ENCODE results near the gene FOXN3.

The FOXN3 gene

DNA sequence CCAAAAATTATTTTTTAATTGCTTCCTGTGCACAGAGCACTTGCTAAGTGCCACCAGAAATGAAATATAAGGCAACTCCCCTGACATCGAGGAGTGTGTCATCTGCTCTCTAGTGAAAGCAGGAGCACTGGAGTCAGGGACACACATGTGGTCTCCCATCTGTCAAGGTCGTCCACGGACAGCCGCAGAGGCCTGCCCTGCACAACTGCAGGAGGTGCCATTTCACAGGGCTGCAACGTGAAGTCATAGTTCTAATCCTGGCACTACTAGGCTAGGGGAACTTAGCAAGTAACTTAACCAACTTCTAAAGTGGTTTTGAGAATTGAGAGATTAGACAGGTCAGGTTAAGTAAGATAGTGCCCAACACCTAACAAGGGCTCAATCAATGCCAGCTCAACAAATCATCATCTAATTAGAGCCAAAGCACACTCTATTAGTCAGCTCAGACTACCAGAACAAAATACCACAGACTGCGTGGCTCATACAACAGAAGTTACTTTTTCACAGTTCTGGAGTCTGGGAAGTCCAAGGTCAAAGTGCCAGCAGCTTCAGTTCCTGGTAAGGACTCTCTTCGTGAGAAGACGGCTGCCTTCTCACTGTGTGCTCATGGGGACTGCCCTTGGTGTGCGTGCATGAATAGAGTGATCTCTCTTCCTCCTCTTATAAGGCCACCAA, 30.7 kb downstream of the FOXN3 start:
- ChIA-PET CTCF (no interaction called here), POLR2A (no interaction called here)
- TF ChIP-seq FOXM1 (IDR thresholded peaks at IDR 0.05; ENCODE audit: borderline replicate concordance) (no peak), NFRKB (IDR thresholded peaks at IDR 0.05) (no peak), FOXK2 (IDR thresholded peaks at IDR 0.05) (no peak), LEF1 (IDR thresholded peaks at IDR 0.05; ENCODE audit: borderline replicate concordance) (no peak), HDGF (IDR thresholded peaks at IDR 0.05; ENCODE audit: borderline replicate concordance) (no peak), SP1 (IDR thresholded peaks at IDR 0.05) (no peak)
- DNase-seq (ENCODE audit: extremely low spot score), result no peak

DNA sequence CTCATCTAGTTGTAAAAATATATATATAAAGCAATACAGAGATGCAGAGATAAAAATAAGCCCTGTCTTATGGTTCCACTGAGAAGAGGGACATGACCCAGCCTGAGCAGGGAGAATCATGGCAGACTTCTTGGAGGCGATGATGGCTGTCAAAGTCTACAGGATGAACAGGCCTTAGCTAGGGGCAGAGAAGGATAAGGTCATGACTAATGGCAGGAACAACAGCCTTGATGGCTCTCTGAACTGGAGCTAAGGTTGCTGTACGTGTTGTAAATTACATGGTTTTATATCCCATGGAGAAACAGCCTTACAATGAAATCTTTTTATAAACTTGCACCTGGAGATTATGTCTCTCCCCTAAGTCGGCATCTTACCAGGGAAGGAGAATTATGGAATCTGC, 32.4 kb downstream of the FOXN3 start:
- POLR2A ChIA-PET, result no interaction called here

DNA sequence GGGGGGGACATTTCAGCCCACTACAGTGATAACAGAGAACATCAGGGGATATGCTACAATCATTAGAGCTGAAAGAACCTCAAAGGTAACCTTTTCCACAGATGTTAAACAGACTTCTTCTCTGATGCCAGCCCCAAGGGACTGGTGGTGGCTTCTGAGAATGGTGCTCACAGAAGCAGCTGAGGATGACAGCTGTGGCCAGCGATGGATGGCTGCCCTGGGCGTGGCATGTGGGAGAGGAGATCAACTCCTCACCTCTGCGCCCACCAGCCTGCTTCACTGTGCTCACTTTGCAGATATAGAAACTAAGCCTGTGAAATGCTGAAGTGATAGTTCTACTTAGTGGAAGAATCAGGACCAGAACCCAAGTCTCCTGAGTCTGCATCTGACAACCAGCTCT, 33.0 kb downstream of the FOXN3 start:
- DNase-seq (ENCODE audit: extremely low spot score), result no peak
- CTCF ChIA-PET, result no interaction called here
- POLR2A ChIA-PET, result no interaction called here

More for the DNA sequence above, 32.4 kb downstream of the FOXN3 start:
- TF ChIP-seq, protein P1, sequence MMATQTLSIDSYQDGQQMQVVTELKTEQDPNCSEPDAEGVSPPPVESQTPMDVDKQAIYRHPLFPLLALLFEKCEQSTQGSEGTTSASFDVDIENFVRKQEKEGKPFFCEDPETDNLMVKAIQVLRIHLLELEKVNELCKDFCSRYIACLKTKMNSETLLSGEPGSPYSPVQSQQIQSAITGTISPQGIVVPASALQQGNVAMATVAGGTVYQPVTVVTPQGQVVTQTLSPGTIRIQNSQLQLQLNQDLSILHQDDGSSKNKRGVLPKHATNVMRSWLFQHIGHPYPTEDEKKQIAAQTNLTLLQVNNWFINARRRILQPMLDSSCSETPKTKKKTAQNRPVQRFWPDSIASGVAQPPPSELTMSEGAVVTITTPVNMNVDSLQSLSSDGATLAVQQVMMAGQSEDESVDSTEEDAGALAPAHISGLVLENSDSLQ (IDR thresholded peaks at IDR 0.05), result no peak
- TF ChIP-seq NFRKB (IDR thresholded peaks at IDR 0.05) (no peak), SP1 (IDR thresholded peaks at IDR 0.05) (no peak), L3MBTL2 (conservative IDR thresholded peaks at IDR 0.05) (no peak), TARDBP (IDR thresholded peaks at IDR 0.05) (no peak), HDGF (IDR thresholded peaks at IDR 0.05; ENCODE audit: borderline replicate concordance) (no peak), ZNF384 (IDR thresholded peaks at IDR 0.05) (no peak), ELF4 (IDR thresholded peaks at IDR 0.05) (no peak), FOXA1 (IDR thresholded peaks at IDR 0.05) (no peak), FOXM1 (IDR thresholded peaks at IDR 0.05; ENCODE audit: borderline replicate concordance) (no peak), ARNT (IDR thresholded peaks at IDR 0.05) (no peak), LEF1 (IDR thresholded peaks at IDR 0.05; ENCODE audit: borderline replicate concordance) (no peak), CTBP1 (IDR thresholded peaks at IDR 0.05; ENCODE audit: borderline replicate concordance) (no peak), FOXK2 (IDR thresholded peaks at IDR 0.05) (no peak), SUZ12 (IDR thresholded peaks at IDR 0.05) (no peak), BHLHE40 (IDR thresholded peaks at IDR 0.05; ENCODE audit: borderline replicate concordance) (no peak)
- DNase-seq (ENCODE audit: extremely low spot score), result no peak
- CTCF ChIA-PET, result no interaction called here

DNA sequence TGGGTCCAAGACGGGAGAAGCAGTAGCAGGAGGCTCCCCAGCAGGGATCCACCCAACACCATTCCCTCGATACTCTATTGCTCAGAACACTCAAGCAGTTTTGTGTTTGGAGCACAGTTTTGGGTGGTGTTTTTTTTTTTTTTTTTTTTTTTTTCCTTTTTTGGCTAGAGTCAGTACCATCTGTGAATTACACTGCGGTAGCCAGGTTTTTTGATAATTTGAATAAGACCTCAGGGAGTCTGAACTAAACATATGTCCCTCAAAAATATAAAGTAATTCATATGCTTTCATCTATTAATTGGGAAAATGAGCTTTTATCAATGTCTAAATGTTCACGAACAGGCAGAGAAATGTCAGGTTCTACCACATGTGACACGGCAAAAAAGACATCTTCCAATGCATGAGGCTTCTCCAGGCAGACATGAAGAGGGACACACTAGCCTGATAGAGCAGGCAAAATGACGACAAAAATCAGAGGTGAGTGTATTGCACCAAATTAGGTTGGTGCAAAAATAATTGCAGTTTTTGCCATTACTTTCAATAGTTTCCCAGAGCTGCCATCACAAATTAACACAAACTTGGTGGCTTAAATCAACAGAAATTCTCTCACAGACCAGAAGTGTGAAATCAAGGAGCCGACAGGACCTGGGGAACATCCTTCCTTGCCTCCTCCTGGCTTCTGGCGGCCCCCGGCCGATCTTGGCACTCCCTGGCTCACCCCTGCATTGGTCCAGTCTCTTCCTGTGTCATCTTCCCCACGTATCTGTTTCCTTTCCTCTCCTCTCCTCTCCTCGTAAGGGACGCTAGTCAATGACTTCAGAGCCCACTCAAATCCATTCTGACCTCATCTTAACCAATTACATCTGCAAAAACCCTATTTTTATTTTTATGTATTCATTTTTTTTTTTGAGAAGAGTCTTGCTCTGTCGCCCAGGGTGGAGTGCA, 33.9 kb downstream of the FOXN3 start:
- POLR2A ChIA-PET, result no interaction called here
- DNase-seq (ENCODE audit: extremely low spot score), result no peak
- CTCF ChIA-PET, result no interaction called here
- no peak for TF ChIP-seq ARNT (IDR thresholded peaks at IDR 0.05)
- no peak for TF ChIP-seq CTBP1 (IDR thresholded peaks at IDR 0.05; ENCODE audit: borderline replicate concordance)
- no peak for TF ChIP-seq SP1 (IDR thresholded peaks at IDR 0.05)
- no peak for TF ChIP-seq ZNF384 (IDR thresholded peaks at IDR 0.05)
- TF ChIP-seq, protein P1 (IDR thresholded peaks at IDR 0.05), result no peak
- no peak for TF ChIP-seq BHLHE40 (IDR thresholded peaks at IDR 0.05; ENCODE audit: borderline replicate concordance)
- TF ChIP-seq FOXK2 (IDR thresholded peaks at IDR 0.05), result no peak

More for the DNA sequence above, 33.0 kb downstream of the FOXN3 start:
- TF ChIP-seq ZNF384 (IDR thresholded peaks at IDR 0.05), result no peak
- TF ChIP-seq ELF4 (IDR thresholded peaks at IDR 0.05), result no peak
- no peak for TF ChIP-seq FOXA1 (IDR thresholded peaks at IDR 0.05)
- TF ChIP-seq FOXM1 (IDR thresholded peaks at IDR 0.05; ENCODE audit: borderline replicate concordance), result no peak
- no peak for TF ChIP-seq HDGF (IDR thresholded peaks at IDR 0.05; ENCODE audit: borderline replicate concordance)
- no peak for TF ChIP-seq BHLHE40 (IDR thresholded peaks at IDR 0.05; ENCODE audit: borderline replicate concordance)
- TF ChIP-seq L3MBTL2 (conservative IDR thresholded peaks at IDR 0.05), result no peak
- TF ChIP-seq ARNT (IDR thresholded peaks at IDR 0.05), result no peak
- no peak for TF ChIP-seq CTBP1 (IDR thresholded peaks at IDR 0.05; ENCODE audit: borderline replicate concordance)
- TF ChIP-seq LEF1 (IDR thresholded peaks at IDR 0.05; ENCODE audit: borderline replicate concordance), result no peak
- no peak for TF ChIP-seq SP1 (IDR thresholded peaks at IDR 0.05)
- TF ChIP-seq NFRKB (IDR thresholded peaks at IDR 0.05), result no peak
- no peak for TF ChIP-seq FOXK2 (IDR thresholded peaks at IDR 0.05)
- no peak for TF ChIP-seq TARDBP (IDR thresholded peaks at IDR 0.05)
- TF ChIP-seq, protein P1 (IDR thresholded peaks at IDR 0.05), result no peak

DNA sequence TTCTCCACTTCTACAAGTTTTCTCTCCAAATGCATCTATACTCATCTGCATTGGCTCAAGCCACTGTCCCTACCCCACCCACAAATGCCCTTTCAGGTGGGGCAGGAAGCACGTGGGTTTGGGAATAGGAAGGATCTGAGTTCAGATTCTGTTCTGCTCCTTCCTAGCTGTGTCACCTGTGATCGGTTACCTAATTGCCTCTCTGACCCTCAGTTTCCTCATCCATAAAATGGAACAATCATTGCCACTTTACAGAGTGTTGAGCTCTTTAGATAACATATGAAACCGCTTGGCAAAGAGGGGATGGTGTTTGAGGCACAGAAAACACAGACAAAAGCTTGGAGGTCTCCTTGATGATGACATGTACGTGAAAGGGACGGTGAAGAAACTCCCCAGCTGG, 34.5 kb downstream of the FOXN3 start:
- ChIA-PET POLR2A (no interaction called here), CTCF (no interaction called here)
- TF ChIP-seq L3MBTL2 (conservative IDR thresholded peaks at IDR 0.05) (no peak), ZNF384 (IDR thresholded peaks at IDR 0.05) (no peak), SUZ12 (IDR thresholded peaks at IDR 0.05) (no peak), CTBP1 (IDR thresholded peaks at IDR 0.05; ENCODE audit: borderline replicate concordance) (no peak), LEF1 (IDR thresholded peaks at IDR 0.05; ENCODE audit: borderline replicate concordance) (no peak), BHLHE40 (IDR thresholded peaks at IDR 0.05; ENCODE audit: borderline replicate concordance) (no peak), ELF4 (IDR thresholded peaks at IDR 0.05) (no peak), FOXK2 (IDR thresholded peaks at IDR 0.05) (no peak), HDGF (IDR thresholded peaks at IDR 0.05; ENCODE audit: borderline replicate concordance) (no peak), SP1 (IDR thresholded peaks at IDR 0.05) (no peak)
- DNase-seq (ENCODE audit: extremely low spot score), result no peak
